Nephron progenitor cell (in vitro differentiated cells): ENCODE measurements around the gene SLC39A6.
A peak's percentile ranks its signal among the peaks of the same experiment; 100 is the strongest.

Experiments
- DNase-seq: peaks from one replicate; pipeline ENCODE4 v3.0.0; 2021
- H3K27ac Mint-ChIP-seq: 2 replicates; pipeline ENCODE4 v1.8.0; 2021; ENCODE audit warnings: mild to moderate bottlenecking, moderate library complexity, mixed read lengths
- H3K27me3 Mint-ChIP-seq: 2 replicates; pipeline ENCODE4 v1.8.0; 2021; ENCODE audit warnings: mild to moderate bottlenecking, low read depth, mixed read lengths; ENCODE audit not compliant: poor library complexity
- H3K36me3 Mint-ChIP-seq: 2 replicates; pipeline ENCODE4 v1.8.0; 2021; ENCODE audit warnings: low read depth, mixed read lengths
- H3K4me1 Mint-ChIP-seq: 2 replicates; pipeline ENCODE4 v1.8.0; 2021; ENCODE audit warnings: mixed read lengths
- H3K4me3 Mint-ChIP-seq: 2 replicates; pipeline ENCODE4 v1.8.0; 2021; ENCODE audit warnings: mild to moderate bottlenecking, moderate library complexity, mixed read lengths
- H3K9me3 Mint-ChIP-seq: 2 replicates; pipeline ENCODE4 v1.8.0; 2021; ENCODE audit warnings: mild to moderate bottlenecking, moderate library complexity, mixed read lengths
- CTCF ChIP-seq: fragments of 200-600 bp; sonication (generic); IDR thresholded peaks from 2 replicates; pipeline ENCODE4 v1.5.0; 2021; ENCODE audit warnings: antibody characterized with exemption

Gene SLC39A6

GRCh38 chr18:36157441-36157840 is 28.3 kb upstream of the SLC39A6 start:
- Mint-ChIP-seq H3K36me3 (peaks cover 64% of the 10 kb centered on the region), H3K27me3 (no peaks in the 10 kb centered on the region), H3K27ac (no peak overlapping the region), H3K9me3 (no peaks in the 10 kb centered on the region), H3K4me3 (no peak overlapping the region), H3K4me1 (no peaks in the 10 kb centered on the region)
- TF ChIP-seq CTCF, result no peak
- no peak for DNase-seq

GRCh38 chr18:36155851-36156757 is 27.0 kb upstream of the SLC39A6 start:
- H3K4me1 Mint-ChIP-seq, result peaks cover 5% of the 10 kb centered on the region
- TF ChIP-seq CTCF, result no peak
- H3K36me3 Mint-ChIP-seq, result peaks cover 66% of the 10 kb centered on the region

GRCh38 chr18:36153771-36154170 is 24.6 kb upstream of the SLC39A6 start:
- H3K36me3 Mint-ChIP-seq, result peaks cover 69% of the 10 kb centered on the region
- H3K9me3 Mint-ChIP-seq, result no peaks in the 10 kb centered on the region
- H3K27me3 Mint-ChIP-seq, result no peaks in the 10 kb centered on the region
- DNase-seq, result no peak
- no peak overlapping the region for H3K4me3 Mint-ChIP-seq
- H3K27ac Mint-ChIP-seq, result no peak overlapping the region
- no peak for TF ChIP-seq CTCF
- peaks cover 12% of the 10 kb centered on the region for H3K4me1 Mint-ChIP-seq

More at GRCh38 chr18:36155851-36156757, 27.0 kb upstream of the SLC39A6 start:
- Mint-ChIP-seq H3K4me3 (no peak overlapping the region), H3K9me3 (no peaks in the 10 kb centered on the region), H3K27me3 (no peaks in the 10 kb centered on the region), H3K27ac (no peak overlapping the region)
- DNase-seq, result no peak

- Mint-ChIP-seq H3K27ac (peak overlapping the region; percentile 85), H3K9me3 (no peaks in the 10 kb centered on the region), H3K4me1 (peaks cover 12% of the 10 kb centered on the region), H3K36me3 (peaks cover 67% of the 10 kb centered on the region), H3K27me3 (no peaks in the 10 kb centered on the region), H3K4me3 (no peak overlapping the region)
- no peak for TF ChIP-seq CTCF
- no peak for DNase-seq
Measured at GRCh38 chr18:36153203-36153602, 24.1 kb upstream of the SLC39A6 start.

GRCh38 chr18:36152781-36153180 is 23.6 kb upstream of the SLC39A6 start:
- H3K4me1 Mint-ChIP-seq, result peaks cover 12% of the 10 kb centered on the region
- peaks cover 70% of the 10 kb centered on the region for H3K36me3 Mint-ChIP-seq
- H3K4me3 Mint-ChIP-seq, result no peak overlapping the region
- no peak for TF ChIP-seq CTCF
- DNase-seq, result no peak
- no peaks in the 10 kb centered on the region for H3K27me3 Mint-ChIP-seq
- no peaks in the 10 kb centered on the region for H3K9me3 Mint-ChIP-seq
- peak overlapping the region; percentile 85 for H3K27ac Mint-ChIP-seq
